ENCODE results near the gene TRDN. TPM values are rescaled to one million over a fixed set of nuclear protein-coding genes. Genes with fewer than 3 reads are reported as not detected.

TRDN gene
- total RNA-seq, 4 donors from 2014 or later = not detected

DNA sequence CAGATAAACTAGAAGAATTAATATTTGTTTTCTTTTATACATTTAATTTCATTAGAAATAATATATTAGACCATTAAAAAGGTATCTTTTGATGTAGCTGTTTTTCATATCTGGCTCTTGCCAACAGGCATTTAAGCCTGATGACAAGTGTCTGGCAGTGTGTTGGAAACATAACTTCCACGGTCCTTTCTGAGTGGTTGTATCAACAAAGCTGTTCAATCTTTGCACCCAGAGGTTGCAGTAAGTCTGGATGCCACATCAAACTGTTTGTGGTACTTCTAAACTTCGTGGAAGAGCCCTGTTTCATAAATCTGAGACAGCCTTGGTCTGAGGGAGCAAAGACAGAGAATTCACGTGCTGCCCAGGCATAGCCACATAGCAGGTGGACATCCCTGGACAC lies 197.4 kb downstream of the TRDN start:
- intact Hi-C loops (cut with DNase I) = no loop called here

DNA sequence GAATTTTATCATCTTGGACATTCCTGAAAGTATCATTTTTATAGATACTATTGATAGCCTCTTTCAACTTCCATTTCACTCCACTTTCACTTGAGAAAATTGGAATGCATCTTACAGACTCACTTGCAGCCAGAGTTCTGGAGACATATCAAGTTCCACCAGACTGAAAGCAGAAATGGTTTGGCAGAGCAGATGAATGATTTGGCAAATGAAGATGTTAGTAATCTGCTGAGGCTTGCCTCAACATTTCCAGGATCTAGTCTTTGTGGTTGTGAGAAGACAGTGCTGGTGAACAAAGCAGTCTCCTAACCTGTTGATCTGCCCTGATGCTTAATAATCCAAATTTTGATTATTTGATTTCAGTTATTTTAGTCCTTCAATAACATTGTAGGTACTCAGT lies 202.6 kb downstream of the TRDN start:
- TF ChIP-seq POLR2A (IDR thresholded peaks at IDR 0.05) = no peak
- TF ChIP-seq, protein P1, sequence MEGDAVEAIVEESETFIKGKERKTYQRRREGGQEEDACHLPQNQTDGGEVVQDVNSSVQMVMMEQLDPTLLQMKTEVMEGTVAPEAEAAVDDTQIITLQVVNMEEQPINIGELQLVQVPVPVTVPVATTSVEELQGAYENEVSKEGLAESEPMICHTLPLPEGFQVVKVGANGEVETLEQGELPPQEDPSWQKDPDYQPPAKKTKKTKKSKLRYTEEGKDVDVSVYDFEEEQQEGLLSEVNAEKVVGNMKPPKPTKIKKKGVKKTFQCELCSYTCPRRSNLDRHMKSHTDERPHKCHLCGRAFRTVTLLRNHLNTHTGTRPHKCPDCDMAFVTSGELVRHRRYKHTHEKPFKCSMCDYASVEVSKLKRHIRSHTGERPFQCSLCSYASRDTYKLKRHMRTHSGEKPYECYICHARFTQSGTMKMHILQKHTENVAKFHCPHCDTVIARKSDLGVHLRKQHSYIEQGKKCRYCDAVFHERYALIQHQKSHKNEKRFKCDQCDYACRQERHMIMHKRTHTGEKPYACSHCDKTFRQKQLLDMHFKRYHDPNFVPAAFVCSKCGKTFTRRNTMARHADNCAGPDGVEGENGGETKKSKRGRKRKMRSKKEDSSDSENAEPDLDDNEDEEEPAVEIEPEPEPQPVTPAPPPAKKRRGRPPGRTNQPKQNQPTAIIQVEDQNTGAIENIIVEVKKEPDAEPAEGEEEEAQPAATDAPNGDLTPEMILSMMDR (IDR thresholded peaks at IDR 0.05) = no peak
- Histone ChIP-seq H3K4me1 (peaks cover 0 to 19% (median 0%) of the 10 kb centered on the region in 3 donors), H3K9me3 (no peaks in the 10 kb centered on the region), H3K27me3 (no peaks in the 10 kb centered on the region), H3K27ac (no peak overlapping the region), H3K4me3 (no peak overlapping the region), H3K36me3 (no peaks in the 10 kb centered on the region)
- intact Hi-C loops (cut with DNase I) = no loop called here
- no peak for DNase-seq

More for the DNA sequence above, 197.4 kb downstream of the TRDN start:
- Histone ChIP-seq H3K9me3 (no peaks in the 10 kb centered on the region), H3K27me3 (no peaks in the 10 kb centered on the region), H3K36me3 (no peaks in the 10 kb centered on the region), H3K4me1 (peaks cover 0 to 14% (median 0%) of the 10 kb centered on the region in 3 donors), H3K27ac (no peak overlapping the region), H3K4me3 (no peak overlapping the region)
- no peak for DNase-seq
- TF ChIP-seq, protein P1 (IDR thresholded peaks at IDR 0.05) = no peak
- TF ChIP-seq POLR2A (IDR thresholded peaks at IDR 0.05) = no peak
- 39 to 51% methylated on average over 2 to 3 of the region's 3 CpGs for WGBS, 2 donors

DNA sequence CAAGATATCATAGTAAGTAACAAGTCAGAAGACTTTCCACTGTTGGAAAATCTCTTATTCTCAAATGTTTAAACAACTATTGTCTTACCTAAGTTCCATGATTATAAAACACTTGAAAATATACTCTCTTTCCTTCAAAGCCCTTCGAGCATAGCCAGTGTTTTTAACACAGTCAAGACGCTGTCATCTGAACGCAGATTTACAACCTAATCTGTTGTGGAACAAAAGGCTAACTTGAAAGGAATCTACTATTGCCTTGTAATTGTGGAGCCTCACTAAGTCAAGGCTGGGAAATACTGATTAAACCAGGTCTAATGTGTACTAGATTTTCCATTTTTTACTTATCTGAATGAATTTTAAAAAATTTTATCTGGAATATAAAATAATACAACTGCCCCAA lies 205.8 kb downstream of the TRDN start:
- H3K4me1 ChIP-seq = peaks cover 0 to 9% (median 0%) of the 10 kb centered on the region in 3 donors
- WGBS, 2 donors = 68 to 76% methylated on average over 3 of the region's 3 CpGs
- no peaks in the 10 kb centered on the region for H3K36me3 ChIP-seq

DNA sequence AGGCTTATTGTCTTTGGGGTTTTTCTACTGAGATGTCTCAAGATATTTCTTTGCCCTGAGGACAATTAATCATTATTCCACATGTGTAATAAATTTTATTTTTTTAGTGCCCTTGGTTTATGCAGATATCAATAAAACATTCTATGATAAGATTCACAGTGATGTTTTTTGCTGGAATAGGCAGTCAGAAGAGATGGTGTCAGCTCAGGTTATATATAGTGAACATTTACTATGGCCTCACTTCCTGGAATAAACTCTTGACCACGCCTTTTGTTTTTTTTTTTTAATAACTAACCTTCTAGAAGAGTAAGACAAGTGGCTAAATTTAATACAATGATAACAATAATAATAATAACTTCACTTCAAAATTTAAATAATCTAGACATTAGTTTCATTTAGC lies 209.7 kb downstream of the TRDN start:
- no peak for DNase-seq
- no peak overlapping the region for H3K4me3 ChIP-seq
- H3K4me1 ChIP-seq = no peaks in the 10 kb centered on the region
- intact Hi-C loops (cut with DNase I) = no loop called here
- no peaks in the 10 kb centered on the region for H3K36me3 ChIP-seq
- no peak overlapping the region for H3K27ac ChIP-seq
- H3K9me3 ChIP-seq = no peaks in the 10 kb centered on the region
- no peaks in the 10 kb centered on the region for H3K27me3 ChIP-seq
- TF ChIP-seq, protein P1 (IDR thresholded peaks at IDR 0.05) = no peak
- TF ChIP-seq POLR2A (IDR thresholded peaks at IDR 0.05) = no peak
- WGBS, 2 donors = 71 to 75% methylated on average over 1 of the region's 1 CpG

More for the DNA sequence above, 205.8 kb downstream of the TRDN start:
- Histone ChIP-seq H3K27me3 (no peaks in the 10 kb centered on the region), H3K27ac (no peak overlapping the region), H3K9me3 (no peaks in the 10 kb centered on the region), H3K4me3 (no peak overlapping the region)
- no peak for DNase-seq
- TF ChIP-seq, protein P1 (IDR thresholded peaks at IDR 0.05) = no peak
- TF ChIP-seq POLR2A (IDR thresholded peaks at IDR 0.05) = no peak
- intact Hi-C loops (cut with DNase I) = no loop called here

DNA sequence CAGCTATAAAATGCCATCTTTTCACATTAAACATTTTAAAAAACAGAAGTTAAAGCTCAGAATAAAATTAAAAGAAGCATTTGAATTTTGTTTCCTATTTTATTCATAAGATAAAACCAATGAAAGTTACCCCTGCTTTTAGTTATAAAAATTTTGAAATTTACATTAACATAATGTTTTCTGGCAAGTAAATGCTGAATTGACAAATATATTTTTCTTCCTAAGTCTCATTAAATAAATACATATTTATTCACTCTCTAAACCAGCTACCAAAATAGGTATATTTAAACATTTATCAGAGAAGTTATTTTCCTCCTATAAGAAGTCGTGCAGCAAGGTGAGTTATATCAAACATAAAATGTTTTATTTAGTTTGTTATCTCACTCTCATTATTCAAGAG lies 213.6 kb downstream of the TRDN start:
- intact Hi-C loops (cut with DNase I) = no loop called here

More for the DNA sequence above, 213.6 kb downstream of the TRDN start:
- Histone ChIP-seq H3K4me1 (no peaks in the 10 kb centered on the region), H3K27ac (no peak overlapping the region), H3K4me3 (no peak overlapping the region), H3K27me3 (no peaks in the 10 kb centered on the region), H3K36me3 (no peaks in the 10 kb centered on the region), H3K9me3 (no peaks in the 10 kb centered on the region)
- 66 to 73% methylated on average over 1 of the region's 1 CpG for WGBS, 2 donors
- no peak for DNase-seq
- TF ChIP-seq POLR2A (IDR thresholded peaks at IDR 0.05) = no peak
- TF ChIP-seq, protein P1 (IDR thresholded peaks at IDR 0.05) = no peak

Data from esophagus squamous epithelium (tissue), 5 donors.